ENCODE data around the gene LATS2. TPM values are rescaled to one million over a fixed set of nuclear protein-coding genes. Genes with fewer than 3 reads are reported as not detected.

Gene LATS2
- total RNA-seq, 1 donor from 2014 or later: 49.0 TPM

GRCh38 chr13:21059641-21060337 is 1.6 kb downstream of the LATS2 start:
- Histone ChIP-seq H3K4me3 (peak overlapping the region; percentile 84 to 89), H3K9me3 (no peaks in the 10 kb centered on the region), H3K36me3 (no peaks in the 10 kb centered on the region), H3K4me1 (peaks cover 4 to 34% of the 10 kb centered on the region in 2 donors), H3K27me3 (no peaks in the 10 kb centered on the region), H3K27ac (peak overlapping the region; percentile 98 to 100)
- no peak for DNase-seq (ENCODE audit: low spot score in 2 of 2)
- intact Hi-C loops (cut with DNase I): loop anchor here (1.0 to 10.0 kb wide), 8 partner anchors 42 to 395 kb away; partner anchors contain the start of genes EEF1AKMT1, XPO4 and ZDHHC20
- no peak for TF ChIP-seq CTCF (IDR thresholded peaks at IDR 0.05)

- Histone ChIP-seq H3K36me3 (peaks cover 0 to 4% of the 10 kb centered on the region in 2 donors), H3K4me1 (peaks cover 4 to 41% of the 10 kb centered on the region in 2 donors), H3K27ac (no peak overlapping the region), H3K9me3 (no peaks in the 10 kb centered on the region), H3K27me3 (no peaks in the 10 kb centered on the region), H3K4me3 (no peak overlapping the region)
- no peak for TF ChIP-seq CTCF (IDR thresholded peaks at IDR 0.05)
- intact Hi-C loops (cut with DNase I): no loop called here
- DNase-seq (ENCODE audit: low spot score in 2 of 2): no peak
These were observed 3.0 kb downstream of the LATS2 start for GRCh38 chr13:21058361-21058760.

- intact Hi-C loops (cut with DNase I): no loop called here
- Histone ChIP-seq H3K9me3 (no peaks in the 10 kb centered on the region), H3K4me3 (no peak overlapping the region), H3K4me1 (peaks cover 4 to 37% of the 10 kb centered on the region in 2 donors), H3K27ac (no peak overlapping the region), H3K27me3 (no peaks in the 10 kb centered on the region), H3K36me3 (peaks cover 0 to 4% of the 10 kb centered on the region in 2 donors)
- no peak for DNase-seq (ENCODE audit: low spot score in 2 of 2)
- TF ChIP-seq CTCF (IDR thresholded peaks at IDR 0.05): no peak
These were observed 5.8 kb downstream of the LATS2 start for GRCh38 chr13:21055511-21056045.

- Histone ChIP-seq H3K27ac (peak overlapping the region in 1 of 2 donors; percentile 7), H3K36me3 (peaks cover 0 to 4% of the 10 kb centered on the region in 2 donors), H3K27me3 (no peaks in the 10 kb centered on the region), H3K4me1 (peaks cover 4 to 42% of the 10 kb centered on the region in 2 donors), H3K9me3 (no peaks in the 10 kb centered on the region), H3K4me3 (no peak overlapping the region)
- no peak for TF ChIP-seq CTCF (IDR thresholded peaks at IDR 0.05)
- intact Hi-C loops (cut with DNase I): no loop called here
- DNase-seq (ENCODE audit: low spot score in 2 of 2): no peak
These were observed 6.4 kb downstream of the LATS2 start for GRCh38 chr13:21055016-21055415.

- Histone ChIP-seq H3K27ac (peak overlapping the region in 1 of 2 donors; percentile 7), H3K27me3 (no peaks in the 10 kb centered on the region), H3K4me3 (no peak overlapping the region), H3K36me3 (peaks cover 0 to 4% of the 10 kb centered on the region in 2 donors), H3K4me1 (peaks cover 0 to 37% of the 10 kb centered on the region in 2 donors), H3K9me3 (no peaks in the 10 kb centered on the region)
- intact Hi-C loops (cut with DNase I): no loop called here
- DNase-seq (ENCODE audit: low spot score in 2 of 2): no peak
- no peak for TF ChIP-seq CTCF (IDR thresholded peaks at IDR 0.05)
These were observed 7.1 kb downstream of the LATS2 start for GRCh38 chr13:21054313-21054712.

Data from ascending aorta (tissue), 2 donors.